ENCODE measurements around the gene TRMT2A.

DNA sequence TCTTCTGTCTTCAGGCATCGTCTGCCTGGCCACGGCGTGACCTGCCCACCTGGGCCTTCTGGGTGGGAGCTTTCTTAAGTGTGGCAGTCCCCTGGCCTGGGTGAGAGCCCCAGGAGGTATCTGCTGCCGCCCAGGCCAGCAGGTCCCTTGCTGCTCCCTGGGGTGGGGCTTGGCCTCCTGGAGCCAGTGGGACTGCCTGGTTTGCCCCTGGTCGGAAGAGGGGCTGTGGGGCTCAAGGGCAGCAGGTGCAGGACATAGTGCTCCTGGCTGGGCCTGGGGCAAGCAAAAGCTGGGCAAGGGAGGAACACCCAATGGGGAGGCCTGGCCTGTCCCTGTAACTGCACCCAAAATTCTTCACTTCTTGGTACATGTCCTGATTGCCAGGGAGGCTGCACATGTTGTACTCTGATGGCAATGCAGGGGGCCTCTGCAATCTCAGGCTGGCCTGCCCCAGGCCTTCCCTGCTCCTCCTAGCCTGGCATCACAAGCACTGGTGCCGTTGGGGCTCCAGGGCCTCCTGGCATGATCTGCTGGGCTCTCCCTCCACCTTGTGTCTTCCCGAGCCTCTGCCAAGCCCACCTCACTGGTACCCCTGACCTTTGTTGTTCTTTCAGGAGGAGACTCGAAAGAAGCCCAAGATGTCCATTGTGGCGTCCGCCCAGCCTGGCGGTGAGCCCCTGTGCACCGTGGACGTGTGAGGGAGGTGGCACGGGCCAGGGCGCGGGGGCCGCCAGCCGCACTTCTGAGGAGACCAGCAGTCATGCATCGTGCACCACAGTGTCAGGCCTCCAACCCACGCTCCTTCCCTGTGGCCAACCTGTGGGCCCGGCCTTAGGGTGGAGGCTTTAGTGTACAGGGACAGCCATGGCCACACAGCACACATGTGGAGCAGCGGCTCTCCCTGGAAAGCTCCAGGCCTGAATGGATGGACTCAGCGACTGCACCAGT lies 7.3 kb downstream of the TRMT2A start:
- TF ChIP-seq, protein P1, sequence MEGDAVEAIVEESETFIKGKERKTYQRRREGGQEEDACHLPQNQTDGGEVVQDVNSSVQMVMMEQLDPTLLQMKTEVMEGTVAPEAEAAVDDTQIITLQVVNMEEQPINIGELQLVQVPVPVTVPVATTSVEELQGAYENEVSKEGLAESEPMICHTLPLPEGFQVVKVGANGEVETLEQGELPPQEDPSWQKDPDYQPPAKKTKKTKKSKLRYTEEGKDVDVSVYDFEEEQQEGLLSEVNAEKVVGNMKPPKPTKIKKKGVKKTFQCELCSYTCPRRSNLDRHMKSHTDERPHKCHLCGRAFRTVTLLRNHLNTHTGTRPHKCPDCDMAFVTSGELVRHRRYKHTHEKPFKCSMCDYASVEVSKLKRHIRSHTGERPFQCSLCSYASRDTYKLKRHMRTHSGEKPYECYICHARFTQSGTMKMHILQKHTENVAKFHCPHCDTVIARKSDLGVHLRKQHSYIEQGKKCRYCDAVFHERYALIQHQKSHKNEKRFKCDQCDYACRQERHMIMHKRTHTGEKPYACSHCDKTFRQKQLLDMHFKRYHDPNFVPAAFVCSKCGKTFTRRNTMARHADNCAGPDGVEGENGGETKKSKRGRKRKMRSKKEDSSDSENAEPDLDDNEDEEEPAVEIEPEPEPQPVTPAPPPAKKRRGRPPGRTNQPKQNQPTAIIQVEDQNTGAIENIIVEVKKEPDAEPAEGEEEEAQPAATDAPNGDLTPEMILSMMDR (optimal IDR thresholded peaks at IDR 0.05 in 1 of 3, IDR thresholded peaks at IDR 0.05 in 1 of 3, conservative IDR thresholded peaks at IDR 0.05 in 1 of 3; ENCODE audit: extremely low read depth in 1 of 3, insufficient read depth in 2 of 3, low read length in 3 of 3) = no peak
- TF ChIP-seq EZH2 (IDR thresholded peaks at IDR 0.05; ENCODE audit: low read length) = no peak

Measured in keratinocyte (primary cell).